Caco-2 (cell line): ENCODE data around the gene LAMP5. TPM values are rescaled to one million over a fixed set of nuclear protein-coding genes. Genes with fewer than 3 reads are reported as not detected.

Source experiments
- BruUV-seq: library from RNA; stranded (reverse); fragments of 400-500 nt; replicated peaks from 2 replicates; lab custom pipeline; 2021; lab: Mats Ljungman, UMichigan
- CTCF ChIA-PET: fragments of 300-600 bp; sonication (Branson Sonifier 250); formaldehyde crosslinking; loops from one replicate; lab custom pipeline; 2022; ENCODE audit warnings: antibody characterized with exemption; lab: Charles Lee
- POLR2A ChIA-PET: fragments of 300-600 bp; sonication (Branson Sonifier 250); formaldehyde crosslinking; loops from one replicate; lab custom pipeline; 2022; ENCODE audit warnings: antibody characterized with exemption; lab: Charles Lee
- DNase-seq, 2 experiments: peaks; one replicate each; pipeline versions ENCODE4 v3.0.0 to v3.0.0-alpha.2; 2020 to 2022
- H3K27me3 ChIP-seq: replicated peaks from 2 replicates; pipeline ENCODE4 v1.6.0; 2011; ENCODE audit warnings: low read length; ENCODE audit not compliant: control insufficient read depth, insufficient read depth
- H3K36me3 ChIP-seq: 2 replicates; pipeline ENCODE4 v1.5.1; 2011; ENCODE audit warnings: low read length; ENCODE audit not compliant: control insufficient read depth, insufficient read depth
- H3K4me1 ChIP-seq: fragments of 250-450 bp; sonication (Bioruptor Pico); 2 replicates; pipeline ENCODE4 v1.5.1; 2020; ENCODE audit warnings: mild to moderate bottlenecking
- H3K4me3 ChIP-seq: 2 replicates; pipeline ENCODE4 v1.5.1; 2011; ENCODE audit warnings: low read depth, mild to moderate bottlenecking, control low read depth, low read length
- H3K9me3 ChIP-seq: fragments of 250-450 bp; sonication (Bioruptor Pico); 2 replicates; pipeline ENCODE4 v1.5.1; 2020; ENCODE audit warnings: mild to moderate bottlenecking, moderate library complexity
- H3K27ac Mint-ChIP-seq: one replicate; pipeline ENCODE4 v1.8.0; 2022; ENCODE audit warnings: mixed read lengths; ENCODE audit not compliant: unreplicated experiment
- H3K27me3 Mint-ChIP-seq: one replicate; pipeline ENCODE4 v1.8.0; 2022; ENCODE audit warnings: mixed read lengths; ENCODE audit not compliant: insufficient read depth, unreplicated experiment
- H3K36me3 Mint-ChIP-seq: one replicate; pipeline ENCODE4 v1.8.0; 2022; ENCODE audit warnings: mild to moderate bottlenecking, mixed read lengths; ENCODE audit not compliant: insufficient read depth, unreplicated experiment
- H3K4me1 Mint-ChIP-seq: one replicate; pipeline ENCODE4 v1.8.0; 2022; ENCODE audit warnings: low read depth, mixed read lengths; ENCODE audit not compliant: unreplicated experiment
- H3K4me3 Mint-ChIP-seq: one replicate; pipeline ENCODE4 v1.8.0; 2022; ENCODE audit warnings: mild to moderate bottlenecking, moderate library complexity, mixed read lengths; ENCODE audit not compliant: unreplicated experiment
- H3K9me3 Mint-ChIP-seq: one replicate; pipeline ENCODE4 v1.8.0; 2022; ENCODE audit warnings: mixed read lengths; ENCODE audit not compliant: unreplicated experiment
- CTCF ChIP-seq, 2 experiments: fragments of 200-600 bp in 1 of 2; IDR thresholded peaks; 1 replicate in 1 of 2; 2 replicates in 1 of 2; pipeline versions ENCODE4 v1.5.1 to v1.8.0; 2011 to 2022; ENCODE audit warnings: antibody characterized with exemption in 1 of 2, control low read depth in 1 of 2, inconsistent platforms in 1 of 2, low read depth in 1 of 2, low read length in 1 of 2, mild to moderate bottlenecking in 1 of 2, moderate library complexity in 1 of 2; ENCODE audit not compliant: insufficient read depth in 1 of 2, severe bottlenecking in 1 of 2, unreplicated experiment in 1 of 2
- intact Hi-C: fragments of 100-400 bp; cut with micrococcal nuclease; formaldehyde crosslinking; loops from one replicate; pipeline ENCODE4 v1.10.0; 2022; ENCODE audit not compliant: unreplicated experiment
- total RNA-seq: library from RNA; stranded (reverse); gene quantifications from 2 replicates; pipeline ENCODE4 v1.2.3, GENCODE V29; 2022

LAMP5 gene
- total RNA-seq, 1 experiment from 2014 or later = not detected

DNA sequence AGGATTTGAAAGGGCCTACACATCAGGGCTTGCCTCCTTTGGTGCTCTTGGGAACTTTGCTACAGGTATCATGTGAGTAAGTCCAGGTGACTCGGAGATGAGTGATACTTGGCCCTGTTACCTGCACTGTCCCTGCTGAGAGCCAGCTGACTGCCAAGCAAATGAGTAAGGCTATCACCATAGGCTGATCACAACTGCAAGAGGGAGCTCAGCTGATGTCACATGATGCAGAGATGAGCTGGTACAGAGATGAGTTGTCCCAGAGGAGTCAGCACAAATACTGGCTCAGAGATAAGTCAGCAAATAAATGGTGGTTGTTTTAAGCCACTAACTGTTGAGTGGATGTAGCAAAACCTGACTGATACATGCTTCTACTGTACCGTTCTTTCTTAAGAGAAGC lies 41.4 kb downstream of the LAMP5 start:
- POLR2A ChIA-PET = no interaction called here
- Histone ChIP-seq H3K36me3 (no peaks in the 10 kb centered on the region), H3K27me3 (no peaks in the 10 kb centered on the region), H3K4me1 (no peaks in the 10 kb centered on the region), H3K9me3 (no peaks in the 10 kb centered on the region), H3K4me3 (no peak overlapping the region)
- H3K9me3 Mint-ChIP-seq = no peaks in the 10 kb centered on the region
- H3K4me1 Mint-ChIP-seq = no peaks in the 10 kb centered on the region
- no peak for DNase-seq
- TF ChIP-seq CTCF (IDR thresholded peaks at IDR 0.05; ENCODE audit: insufficient read depth in 1 of 2, low read depth in 1 of 2, low read length in 1 of 2, severe bottlenecking in 1 of 2, unreplicated experiment in 1 of 2) = no peak
- peaks cover 10% of the 10 kb centered on the region for H3K27me3 Mint-ChIP-seq
- CTCF ChIA-PET = no interaction called here
- no peak overlapping the region for H3K27ac Mint-ChIP-seq
- intact Hi-C loops = no loop called here
- no TSS peak for BruUV-seq
- no peaks in the 10 kb centered on the region for H3K36me3 Mint-ChIP-seq
- H3K4me3 Mint-ChIP-seq = no peak overlapping the region

DNA sequence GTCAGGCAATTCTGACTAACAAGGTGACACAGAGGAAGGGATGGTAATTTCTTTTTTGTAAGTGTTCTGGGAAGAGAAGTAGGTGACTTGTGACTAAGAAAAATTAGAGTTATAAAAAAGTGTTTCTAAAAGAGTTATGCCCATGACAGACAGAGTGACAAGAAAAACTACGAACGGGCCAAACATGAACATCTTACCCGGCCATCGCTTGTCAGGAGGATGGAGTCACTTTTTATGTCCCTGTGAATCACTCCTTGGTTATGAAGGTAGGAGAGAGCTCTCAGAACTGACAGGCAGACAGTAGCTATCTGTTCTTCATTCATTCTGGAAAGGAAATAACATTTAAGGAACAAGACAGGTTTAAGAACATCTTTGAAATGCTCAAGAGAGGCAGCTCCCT lies 43.0 kb downstream of the LAMP5 start:
- no peaks in the 10 kb centered on the region for H3K36me3 Mint-ChIP-seq
- Histone ChIP-seq H3K4me3 (no peak overlapping the region), H3K27me3 (no peaks in the 10 kb centered on the region), H3K36me3 (no peaks in the 10 kb centered on the region), H3K9me3 (no peaks in the 10 kb centered on the region), H3K4me1 (no peaks in the 10 kb centered on the region)
- H3K9me3 Mint-ChIP-seq = no peaks in the 10 kb centered on the region
- no peaks in the 10 kb centered on the region for H3K4me1 Mint-ChIP-seq
- no peak for DNase-seq
- ChIA-PET CTCF (no interaction called here), POLR2A (no interaction called here)
- no peak overlapping the region for H3K27ac Mint-ChIP-seq
- TF ChIP-seq CTCF (IDR thresholded peaks at IDR 0.05; ENCODE audit: insufficient read depth in 1 of 2, low read depth in 1 of 2, low read length in 1 of 2, severe bottlenecking in 1 of 2, unreplicated experiment in 1 of 2) = no peak
- intact Hi-C loops = no loop called here
- BruUV-seq = no TSS peak
- no peak overlapping the region for H3K4me3 Mint-ChIP-seq
- H3K27me3 Mint-ChIP-seq = peaks cover 10% of the 10 kb centered on the region

GRCh38 chr20:9565910-9566550 lies 51.6 kb downstream of the LAMP5 start:
- Histone ChIP-seq H3K4me3 (no peak overlapping the region), H3K9me3 (no peaks in the 10 kb centered on the region), H3K4me1 (no peaks in the 10 kb centered on the region), H3K27me3 (no peaks in the 10 kb centered on the region; the same call in 1 of the 2 replicates), H3K36me3 (no peaks in the 10 kb centered on the region)
- CTCF ChIA-PET = no interaction called here
- Mint-ChIP-seq H3K27ac (no peak overlapping the region), H3K36me3 (no peaks in the 10 kb centered on the region), H3K9me3 (no peaks in the 10 kb centered on the region), H3K4me1 (no peaks in the 10 kb centered on the region), H3K4me3 (no peak overlapping the region), H3K27me3 (peaks cover 16% of the 10 kb centered on the region)
- intact Hi-C loops = no loop called here
- DNase-seq = no peak
- no peak for TF ChIP-seq CTCF (IDR thresholded peaks at IDR 0.05; ENCODE audit: insufficient read depth in 1 of 2, low read depth in 1 of 2, low read length in 1 of 2, severe bottlenecking in 1 of 2, unreplicated experiment in 1 of 2)
- BruUV-seq = no TSS peak
- POLR2A ChIA-PET = no interaction called here
